HG03025 (cell line): Measurements from ENCODE around the gene IRF2.
"Not testable (repeated sequence)": the region's sequence is repeated elsewhere in the genome, so short reads cannot be mapped to it uniquely, and the experiment has no call there.

ENCODE experiments used
- ATAC-seq: cut with Tn5 transposase; IDR thresholded peaks from one replicate; pipeline ENCODE4 v1.9.1; 2021; ENCODE audit warnings: mild to moderate bottlenecking, moderate library complexity; ENCODE audit not compliant: unreplicated experiment, low FRiP score

IRF2 gene

DNA sequence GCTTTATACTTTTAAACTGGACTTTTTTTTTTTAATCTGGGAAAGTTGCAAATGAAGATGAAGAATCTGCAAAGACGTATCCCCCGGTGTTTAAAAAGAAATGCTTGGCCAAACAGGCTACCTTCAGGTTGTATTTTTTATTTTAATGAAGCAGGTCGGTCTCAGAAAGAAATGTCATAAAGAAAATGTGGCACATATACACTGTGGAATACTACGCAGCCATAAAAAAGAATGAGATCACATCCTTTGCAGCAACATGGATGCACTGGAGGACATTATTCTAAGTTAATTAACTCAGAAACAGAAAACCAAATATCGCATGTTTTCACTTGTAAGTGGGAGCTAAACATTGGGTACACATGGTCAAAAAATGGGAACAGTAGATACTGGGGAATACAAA lies 123.4 kb downstream of the IRF2 start:
- ATAC-seq: no peak

DNA sequence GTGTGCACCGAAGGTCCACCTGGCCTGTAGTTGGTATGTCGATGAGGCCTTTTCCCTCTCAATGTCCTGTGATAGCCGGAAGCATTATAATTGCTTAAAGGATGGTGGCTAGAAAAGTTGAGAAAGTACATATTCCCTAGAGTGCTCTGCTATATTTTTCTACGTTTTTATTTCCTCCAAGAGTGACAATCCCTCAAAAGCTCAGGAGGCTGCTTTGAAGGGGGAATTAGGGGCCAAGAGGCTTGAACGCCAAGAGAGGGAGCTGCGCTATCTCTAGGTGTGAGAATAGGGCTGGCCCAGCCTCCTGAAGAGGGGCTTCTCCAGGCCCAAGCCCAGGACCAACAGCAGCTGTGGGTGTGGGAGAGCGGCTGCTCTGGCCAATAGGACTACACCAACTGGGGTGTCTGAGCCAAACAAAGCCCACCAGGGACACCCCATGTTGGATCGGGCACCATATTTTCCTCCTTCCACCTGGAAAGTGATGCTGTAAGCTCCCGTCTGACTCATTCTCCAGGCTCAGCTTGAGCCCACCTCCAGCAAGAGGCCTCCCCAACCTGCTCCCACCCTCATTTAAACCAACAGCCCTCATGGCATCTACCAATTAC lies 124.0 kb downstream of the IRF2 start:
- ATAC-seq: no peak

DNA sequence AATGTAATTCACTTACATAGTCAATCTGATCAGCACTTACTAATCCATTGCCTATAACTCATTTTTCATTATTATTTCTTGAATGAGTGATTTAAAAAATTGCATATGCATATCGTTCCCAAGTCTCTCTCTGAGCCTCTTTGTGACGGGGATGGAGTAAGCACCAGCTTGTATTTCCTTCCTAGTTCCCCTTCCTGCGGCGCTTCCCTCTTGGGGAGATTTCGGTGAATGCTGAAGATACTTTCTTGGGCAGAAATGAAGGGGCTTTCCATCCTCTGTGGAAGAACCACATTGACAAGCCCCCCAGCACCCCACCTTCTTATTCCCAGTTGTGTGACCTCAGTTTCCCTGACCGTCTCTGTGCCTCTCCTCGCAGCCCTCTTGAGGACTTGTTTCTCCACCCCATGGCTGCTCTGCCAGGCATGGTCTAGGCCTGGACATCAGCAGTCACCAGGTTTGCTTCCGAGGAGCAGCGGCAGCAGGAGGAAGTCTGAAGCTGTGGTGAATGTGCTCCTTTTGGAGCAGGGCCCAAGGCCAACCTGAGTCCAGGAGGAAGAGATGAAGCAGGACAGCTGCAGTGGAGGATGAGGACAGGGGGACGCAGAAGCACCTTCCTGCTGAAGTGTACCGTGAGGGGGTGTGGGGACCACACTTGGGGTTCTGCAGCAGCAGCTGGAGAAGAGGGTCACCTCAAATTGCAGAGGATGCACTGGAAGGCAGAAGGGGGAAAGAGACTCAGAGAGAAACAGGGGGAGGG lies 124.9 kb downstream of the IRF2 start:
- ATAC-seq: no peak

GRCh38 chr4:184348311-184349233 lies 125.8 kb downstream of the IRF2 start:
- ATAC-seq: no peak

GRCh38 chr4:184347251-184348239 lies 126.8 kb downstream of the IRF2 start:
- peak; percentile 82 for ATAC-seq

DNA sequence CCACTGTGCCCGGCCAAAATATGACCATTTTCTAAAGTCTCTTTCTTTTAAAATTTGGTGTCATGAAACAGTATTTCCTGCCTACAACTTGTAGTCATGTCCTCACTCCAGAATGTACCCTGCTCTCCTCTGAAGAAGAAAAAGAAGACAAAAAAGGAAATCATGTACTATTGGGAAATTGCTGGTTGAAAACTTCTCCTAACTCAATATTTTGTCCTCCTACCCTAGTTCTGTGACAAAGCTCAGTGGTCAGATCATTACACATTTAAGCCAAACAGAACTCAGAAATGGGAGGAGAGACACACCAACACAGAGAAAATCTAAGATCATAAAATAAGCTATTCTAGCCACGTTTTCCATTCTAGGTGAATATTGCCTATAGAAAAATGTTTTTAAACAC lies 127.7 kb downstream of the IRF2 start:
- no peak for ATAC-seq

DNA sequence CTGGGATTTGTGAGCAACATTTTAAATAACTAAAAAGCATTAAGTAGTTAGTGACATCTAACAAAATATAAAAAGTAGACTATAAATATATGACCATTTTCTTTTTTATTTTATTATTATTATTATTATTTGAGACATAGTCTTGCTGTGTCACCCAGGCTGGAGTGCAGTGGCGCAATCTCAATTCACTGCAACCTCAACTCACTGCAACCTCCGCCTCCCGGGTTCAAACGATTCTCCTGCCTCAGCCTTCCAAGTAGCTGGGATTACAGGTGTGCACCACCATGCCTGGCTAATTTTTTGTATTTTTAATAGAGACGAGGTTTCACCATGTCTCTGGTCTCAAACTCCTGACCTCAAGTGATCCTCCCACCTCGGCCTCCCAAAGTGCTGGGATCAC lies 128.1 kb downstream of the IRF2 start:
- not testable (repeated sequence) for ATAC-seq

DNA sequence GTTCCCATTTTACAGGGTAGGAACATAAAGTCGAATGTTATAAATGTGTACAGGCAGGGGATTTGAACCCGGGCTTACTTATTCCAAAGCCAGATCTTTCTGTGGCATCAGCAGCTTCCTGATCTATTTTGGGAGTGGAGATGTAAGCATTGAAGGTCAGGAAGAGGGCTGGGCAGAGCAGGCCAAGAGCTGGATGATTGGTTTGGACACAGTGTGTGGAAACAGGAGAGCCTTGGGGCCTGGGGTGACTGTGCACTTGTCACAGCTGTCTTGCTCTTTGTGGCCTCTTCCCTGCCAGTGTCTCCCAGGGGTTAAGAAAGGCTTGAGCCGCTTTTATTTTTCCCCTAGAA lies 128.8 kb downstream of the IRF2 start:
- no peak for ATAC-seq

- no peak for ATAC-seq
These were observed 129.3 kb downstream of the IRF2 start for GRCh38 chr4:184344899-184345572.

DNA sequence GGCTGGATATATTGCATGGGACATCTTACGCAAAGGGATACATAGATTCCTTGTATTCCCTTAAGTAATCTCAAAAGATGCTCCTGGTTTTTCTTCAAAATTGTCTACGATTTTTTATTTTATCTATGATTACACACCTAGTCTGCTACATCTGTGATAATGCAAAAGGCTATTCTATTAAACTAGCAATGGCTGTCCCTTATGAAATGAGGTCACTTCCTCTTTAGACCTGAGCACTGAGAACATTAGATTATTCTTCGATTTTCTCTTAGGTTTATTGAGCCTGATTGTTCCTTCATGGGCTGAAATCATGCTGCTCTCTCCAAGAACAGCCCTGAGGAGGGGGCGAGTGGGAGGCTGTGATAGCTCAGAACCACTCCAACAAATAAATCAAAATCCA lies 129.9 kb downstream of the IRF2 start:
- no peak for ATAC-seq

GRCh38 chr4:184343502-184344177 lies 130.7 kb downstream of the IRF2 start:
- no peak for ATAC-seq

DNA sequence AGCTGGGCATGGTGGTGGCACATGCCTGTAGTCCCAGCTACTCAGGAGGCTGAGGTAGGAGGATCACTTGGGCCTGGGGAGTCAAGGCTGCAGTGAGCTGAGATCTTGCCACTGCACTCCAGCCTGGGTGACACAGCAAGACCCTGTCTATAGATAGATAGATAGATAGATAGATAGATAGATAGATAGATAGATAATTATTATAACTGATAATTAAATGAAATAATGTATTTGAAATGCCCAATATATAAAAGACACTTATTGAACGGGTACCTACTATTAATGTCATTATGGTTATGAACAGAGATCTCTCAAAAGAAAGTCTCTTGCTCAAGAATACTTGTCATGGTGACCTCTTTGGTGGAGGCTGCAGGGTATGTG lies 131.5 kb downstream of the IRF2 start:
- ATAC-seq: not testable (repeated sequence)

DNA sequence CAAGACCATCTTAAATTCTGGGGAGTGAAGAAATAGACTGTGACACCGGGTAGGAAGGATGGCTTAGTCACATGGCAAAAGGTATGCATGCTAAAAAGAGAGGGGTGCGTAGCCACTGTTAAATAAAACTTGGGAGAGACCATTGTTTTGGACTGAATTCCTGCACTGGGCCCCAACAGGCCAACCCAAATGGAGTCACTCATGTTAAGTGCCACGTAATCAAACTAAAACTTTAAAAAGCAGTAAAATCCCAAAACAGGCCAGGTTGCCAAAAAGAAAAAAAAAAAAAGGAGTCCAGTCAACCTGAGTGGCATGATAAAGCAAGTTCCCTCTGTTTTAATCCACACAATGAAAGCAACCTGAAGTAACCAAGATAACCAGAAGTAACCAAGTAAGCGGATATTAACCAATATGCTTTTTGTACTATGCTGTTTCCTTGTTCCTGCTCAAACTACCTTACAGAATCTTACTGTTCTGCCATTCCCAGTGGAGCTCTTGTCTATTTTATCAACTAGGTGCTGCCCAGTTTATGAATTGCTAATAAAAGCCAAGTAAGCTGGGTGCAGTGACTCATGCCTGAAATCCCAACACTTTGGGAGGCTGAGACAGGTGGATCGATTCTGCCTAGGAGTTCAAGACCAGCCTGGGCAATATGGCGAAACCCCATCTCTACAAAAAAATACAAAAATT lies 132.0 kb downstream of the IRF2 start:
- ATAC-seq: no peak

- ATAC-seq: not testable (repeated sequence)
These were observed 134.8 kb downstream of the IRF2 start for GRCh38 chr4:184339398-184340193.

GRCh38 chr4:184337907-184338306 lies 136.4 kb downstream of the IRF2 start:
- no peak for ATAC-seq
